PC-9 (cell line): ENCODE data around the gene LONP1. TPM values are rescaled to one million over a fixed set of nuclear protein-coding genes. Genes with fewer than 3 reads are reported as not detected.

Source experiments
- BruUV-seq: library from RNA; stranded (reverse); fragments of 400-500 nt; replicated peaks from 2 replicates; lab custom pipeline; 2021; lab: Mats Ljungman, UMichigan
- CTCF ChIA-PET: fragments of 300-600 bp; sonication (Branson Sonifier 250); formaldehyde crosslinking; loops from one replicate; lab custom pipeline; 2022; ENCODE audit warnings: antibody characterized with exemption; lab: Charles Lee
- POLR2A ChIA-PET: fragments of 300-600 bp; sonication (Branson Sonifier 250); formaldehyde crosslinking; loops from one replicate; lab custom pipeline; 2022; ENCODE audit warnings: antibody characterized with exemption; ENCODE audit not compliant: unreplicated experiment; lab: Charles Lee
- DNase-seq, 2 experiments: peaks; one replicate each; pipeline versions ENCODE4 v3.0.0 to v3.0.0-alpha.2; 2015 to 2022; ENCODE audit warnings: mixed read lengths in 1 of 2
- H2AFZ ChIP-seq: fragments of 200-600 bp; sonication (generic); 2 replicates; pipeline ENCODE4 v1.8.1; 2017; ENCODE audit warnings: antibody characterized with exemption
- H3F3A ChIP-seq: fragments of 200-600 bp; sonication (generic); 2 replicates; pipeline ENCODE4 v1.8.1; 2017; ENCODE audit warnings: antibody characterized with exemption, mild to moderate bottlenecking, low read depth; ENCODE audit not compliant: insufficient read depth
- H3K27ac ChIP-seq: fragments of 200-600 bp; sonication (generic); 2 replicates; pipeline ENCODE4 v1.6.1; 2016; ENCODE audit warnings: mixed run types
- H3K27me3 ChIP-seq: fragments of 200-600 bp; sonication (generic); 2 replicates; pipeline ENCODE4 v1.6.1; 2016; ENCODE audit warnings: low read depth, mixed run types; ENCODE audit not compliant: insufficient read depth
- H3K36me3 ChIP-seq: fragments of 200-600 bp; sonication (generic); 2 replicates; pipeline ENCODE4 v1.6.1; 2016; ENCODE audit warnings: low read depth, mixed run types
- H3K4me1 ChIP-seq: fragments of 200-600 bp; sonication (generic); replicated peaks from 2 replicates; pipeline ENCODE4 v1.6.1; 2016; ENCODE audit warnings: mixed run types; ENCODE audit not compliant: insufficient read depth
- H3K4me2 ChIP-seq: fragments of 200-600 bp; sonication (generic); 2 replicates; pipeline ENCODE4 v1.6.1; 2017; ENCODE audit warnings: mixed run types
- H3K4me3 ChIP-seq: fragments of 200-600 bp; sonication (generic); 2 replicates; pipeline ENCODE4 v1.6.1; 2016; ENCODE audit warnings: mixed run types
- H3K79me2 ChIP-seq: fragments of 200-600 bp; sonication (generic); 2 replicates; pipeline ENCODE4 v1.6.1; 2017; ENCODE audit warnings: low read depth, mixed run types
- H3K9me2 ChIP-seq: fragments of 200-600 bp; sonication (generic); 2 replicates; pipeline ENCODE4 v1.8.1; 2017; ENCODE audit warnings: mild to moderate bottlenecking; ENCODE audit not compliant: insufficient read depth
- H3K9me3 ChIP-seq: fragments of 200-600 bp; sonication (generic); 2 replicates; pipeline ENCODE4 v1.8.1; 2016; ENCODE audit warnings: low read depth; ENCODE audit not compliant: insufficient read depth
- H4K20me1 ChIP-seq: fragments of 200-600 bp; sonication (generic); 2 replicates; pipeline ENCODE4 v1.8.1; 2017; ENCODE audit not compliant: insufficient read depth
- EZH2 ChIP-seq: fragments of 200-600 bp; sonication (generic); IDR thresholded peaks from 2 replicates; pipeline ENCODE4 v1.8.0; 2017; ENCODE audit warnings: antibody characterized with exemption, low read depth
- intact Hi-C: fragments of 100-400 bp; cut with micrococcal nuclease; formaldehyde crosslinking; loops from one replicate; pipeline ENCODE4 v1.10.0; 2022; ENCODE audit not compliant: unreplicated experiment
- total RNA-seq: library from RNA; stranded (reverse); gene quantifications from 2 replicates; pipeline ENCODE4 v1.2.3, GENCODE V29; 2021
- TF ChIP-seq, protein P1 (sequence below): fragments of 200-600 bp; sonication (generic); conservative IDR thresholded peaks from 2 replicates; pipeline ENCODE4 v1.6.1; 2017; ENCODE audit warnings: mixed run types, antibody characterized with exemption, mild to moderate bottlenecking, moderate library complexity

Gene LONP1
- total RNA-seq, 1 experiment from 2014 or later: 78.2 TPM

GRCh38 chr19:5673752-5674151 is 46.2 kb downstream of the LONP1 start:
- H3K36me3 ChIP-seq: no peaks in the 10 kb centered on the region
- BruUV-seq: no TSS peak

GRCh38 chr19:5672708-5673459 is 47.1 kb downstream of the LONP1 start:
- H3K4me3 ChIP-seq: no peak overlapping the region
- H3K4me2 ChIP-seq: no peak overlapping the region
- H3K4me1 ChIP-seq: no peaks in the 10 kb centered on the region
- no peak overlapping the region for H2AFZ ChIP-seq
- intact Hi-C loops: no loop called here
- no peaks in the 10 kb centered on the region for H3K79me2 ChIP-seq
- ChIA-PET POLR2A (no interaction called here), CTCF (no interaction called here)
- H3K9me3 ChIP-seq: no peaks in the 10 kb centered on the region
- DNase-seq: no peak
- H3K27me3 ChIP-seq: no peaks in the 10 kb centered on the region
- TF ChIP-seq, protein P1, sequence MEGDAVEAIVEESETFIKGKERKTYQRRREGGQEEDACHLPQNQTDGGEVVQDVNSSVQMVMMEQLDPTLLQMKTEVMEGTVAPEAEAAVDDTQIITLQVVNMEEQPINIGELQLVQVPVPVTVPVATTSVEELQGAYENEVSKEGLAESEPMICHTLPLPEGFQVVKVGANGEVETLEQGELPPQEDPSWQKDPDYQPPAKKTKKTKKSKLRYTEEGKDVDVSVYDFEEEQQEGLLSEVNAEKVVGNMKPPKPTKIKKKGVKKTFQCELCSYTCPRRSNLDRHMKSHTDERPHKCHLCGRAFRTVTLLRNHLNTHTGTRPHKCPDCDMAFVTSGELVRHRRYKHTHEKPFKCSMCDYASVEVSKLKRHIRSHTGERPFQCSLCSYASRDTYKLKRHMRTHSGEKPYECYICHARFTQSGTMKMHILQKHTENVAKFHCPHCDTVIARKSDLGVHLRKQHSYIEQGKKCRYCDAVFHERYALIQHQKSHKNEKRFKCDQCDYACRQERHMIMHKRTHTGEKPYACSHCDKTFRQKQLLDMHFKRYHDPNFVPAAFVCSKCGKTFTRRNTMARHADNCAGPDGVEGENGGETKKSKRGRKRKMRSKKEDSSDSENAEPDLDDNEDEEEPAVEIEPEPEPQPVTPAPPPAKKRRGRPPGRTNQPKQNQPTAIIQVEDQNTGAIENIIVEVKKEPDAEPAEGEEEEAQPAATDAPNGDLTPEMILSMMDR: no peak
- TF ChIP-seq EZH2: no peak
- no peak overlapping the region for H3K27ac ChIP-seq
- no peaks in the 10 kb centered on the region for H4K20me1 ChIP-seq
- H3K36me3 ChIP-seq: no peaks in the 10 kb centered on the region
- no peaks in the 10 kb centered on the region for H3F3A ChIP-seq
- no peaks in the 10 kb centered on the region for H3K9me2 ChIP-seq
- BruUV-seq: no TSS peak

More at GRCh38 chr19:5673752-5674151, 46.2 kb downstream of the LONP1 start:
- Histone ChIP-seq H4K20me1 (no peaks in the 10 kb centered on the region), H3F3A (no peaks in the 10 kb centered on the region), H3K9me3 (no peaks in the 10 kb centered on the region), H3K4me3 (no peak overlapping the region), H2AFZ (no peak overlapping the region), H3K9me2 (no peaks in the 10 kb centered on the region), H3K4me2 (no peak overlapping the region), H3K79me2 (no peaks in the 10 kb centered on the region), H3K27me3 (no peaks in the 10 kb centered on the region), H3K4me1 (no peaks in the 10 kb centered on the region), H3K27ac (no peak overlapping the region)
- DNase-seq: no peak
- no peak for TF ChIP-seq EZH2
- ChIA-PET CTCF (no interaction called here), POLR2A (no interaction called here)
- intact Hi-C loops: no loop called here

DNA sequence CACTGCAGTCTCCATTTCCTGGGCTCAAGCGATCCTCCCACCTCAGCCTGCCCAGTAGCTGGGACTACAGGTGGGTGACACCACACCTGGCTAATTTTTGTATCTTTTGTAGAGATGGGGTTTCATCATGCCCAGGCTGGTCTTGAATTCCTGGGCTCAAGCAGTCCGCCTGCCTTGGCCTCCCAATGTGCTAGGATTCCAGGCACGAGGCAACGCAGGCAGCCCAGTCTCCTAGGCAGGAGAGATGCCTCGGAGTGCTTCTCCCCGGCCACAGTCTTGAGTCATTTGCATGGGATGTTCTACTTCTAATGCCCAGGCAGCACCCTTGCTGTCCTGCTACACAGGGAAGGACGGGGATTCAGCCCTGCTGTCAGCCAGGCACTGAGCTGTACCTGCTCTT is 48.3 kb downstream of the LONP1 start:
- H3K4me2 ChIP-seq: no peak overlapping the region
- POLR2A ChIA-PET: no interaction called here
- H3F3A ChIP-seq: no peaks in the 10 kb centered on the region
- BruUV-seq: no TSS peak
- H3K36me3 ChIP-seq: no peaks in the 10 kb centered on the region
- H3K9me3 ChIP-seq: no peaks in the 10 kb centered on the region
- intact Hi-C loops: no loop called here
- H3K9me2 ChIP-seq: no peaks in the 10 kb centered on the region
- CTCF ChIA-PET: no interaction called here
- H2AFZ ChIP-seq: no peak overlapping the region
- no peaks in the 10 kb centered on the region for H3K27me3 ChIP-seq
- H3K4me3 ChIP-seq: no peak overlapping the region
- no peak overlapping the region for H3K27ac ChIP-seq
- no peaks in the 10 kb centered on the region for H3K4me1 ChIP-seq
- no peak for TF ChIP-seq EZH2
- TF ChIP-seq, protein P1: no peak
- no peak for DNase-seq
- no peaks in the 10 kb centered on the region for H4K20me1 ChIP-seq
- H3K79me2 ChIP-seq: no peaks in the 10 kb centered on the region
